GM12892 (cell line): ENCODE results near the gene MGLL.

Experiments used
- POLR2A ChIP-seq: IDR thresholded peaks from 2 replicates; pipeline ENCODE4 v1.6.1; 2011; ENCODE audit warnings: low read depth, low read length, control low read depth
- POLR2AphosphoS5 ChIP-seq: IDR thresholded peaks from 2 replicates; pipeline ENCODE4 v1.6.1; 2011; ENCODE audit warnings: low read depth, low read length, control low read depth
- TAF1 ChIP-seq: IDR thresholded peaks from 2 replicates; pipeline ENCODE4 v1.6.1; 2011; ENCODE audit warnings: low read depth, mild to moderate bottlenecking, control low read depth, low read length, borderline replicate concordance

GRCh38 chr3:127684871-127685707 is 137.2 kb downstream of the MGLL start:
- no peak for TF ChIP-seq POLR2AphosphoS5
- no peak for TF ChIP-seq POLR2A
- TF ChIP-seq TAF1: no peak
